Memory B cell (primary cell): Measurements from ENCODE around the gene FBRSL1.

Experiments
- ATAC-seq: fragments of 150-1000 bp; cut with Tn5 transposase; 2 replicates; pipeline ENCODE4 v1.10.0; 2021; ENCODE audit warnings: low read depth, mild to moderate bottlenecking, moderate library complexity
- DNase-seq, 2 donors: peaks; one replicate each; pipeline ENCODE4 v3.0.0; 2022; ENCODE audit warnings: low spot score in 2 of 2
- H3K27ac Mint-ChIP-seq: one replicate; pipeline ENCODE4 v1.8.0; 2022; ENCODE audit warnings: mild to moderate bottlenecking, moderate library complexity, mixed read lengths
- H3K27me3 Mint-ChIP-seq: one replicate; pipeline ENCODE4 v1.8.0; 2022; ENCODE audit warnings: mixed read lengths
- H3K36me3 Mint-ChIP-seq: one replicate; pipeline ENCODE4 v1.8.0; 2022; ENCODE audit warnings: mild to moderate bottlenecking, mixed read lengths
- H3K4me1 Mint-ChIP-seq: one replicate; pipeline ENCODE4 v1.8.0; 2022; ENCODE audit warnings: mixed read lengths
- H3K4me3 Mint-ChIP-seq: one replicate; pipeline ENCODE4 v1.8.0; 2022; ENCODE audit warnings: mild to moderate bottlenecking, moderate library complexity, mixed read lengths
- H3K9me3 Mint-ChIP-seq: one replicate; pipeline ENCODE4 v1.8.0; 2022; ENCODE audit warnings: mixed read lengths

The FBRSL1 gene

GRCh38 chr12:132449565-132450417, 40.2 kb upstream of the FBRSL1 start:
- Mint-ChIP-seq H3K27me3 (no peaks in the 10 kb centered on the region), H3K36me3 (peaks cover under 1% of the 10 kb centered on the region), H3K4me1 (peaks cover 43% of the 10 kb centered on the region), H3K9me3 (no peaks in the 10 kb centered on the region), H3K4me3 (peak overlapping the region; percentile 66), H3K27ac (peak overlapping the region; percentile 90)
- DNase-seq (peak in 1 of 2 donors; percentile 60), ATAC-seq (peak; percentile 61)

- DNase-seq (no peak), ATAC-seq (peak; percentile 1)
- no peaks in the 10 kb centered on the region for H3K27me3 Mint-ChIP-seq
- peaks cover 44% of the 10 kb centered on the region for H3K4me1 Mint-ChIP-seq
- no peaks in the 10 kb centered on the region for H3K9me3 Mint-ChIP-seq
- peak overlapping the region; percentile 8 for H3K4me3 Mint-ChIP-seq
- no peak overlapping the region for H3K27ac Mint-ChIP-seq
- no peaks in the 10 kb centered on the region for H3K36me3 Mint-ChIP-seq
Observed at GRCh38 chr12:132450418-132451171, 39.4 kb upstream of the FBRSL1 start.

DNA sequence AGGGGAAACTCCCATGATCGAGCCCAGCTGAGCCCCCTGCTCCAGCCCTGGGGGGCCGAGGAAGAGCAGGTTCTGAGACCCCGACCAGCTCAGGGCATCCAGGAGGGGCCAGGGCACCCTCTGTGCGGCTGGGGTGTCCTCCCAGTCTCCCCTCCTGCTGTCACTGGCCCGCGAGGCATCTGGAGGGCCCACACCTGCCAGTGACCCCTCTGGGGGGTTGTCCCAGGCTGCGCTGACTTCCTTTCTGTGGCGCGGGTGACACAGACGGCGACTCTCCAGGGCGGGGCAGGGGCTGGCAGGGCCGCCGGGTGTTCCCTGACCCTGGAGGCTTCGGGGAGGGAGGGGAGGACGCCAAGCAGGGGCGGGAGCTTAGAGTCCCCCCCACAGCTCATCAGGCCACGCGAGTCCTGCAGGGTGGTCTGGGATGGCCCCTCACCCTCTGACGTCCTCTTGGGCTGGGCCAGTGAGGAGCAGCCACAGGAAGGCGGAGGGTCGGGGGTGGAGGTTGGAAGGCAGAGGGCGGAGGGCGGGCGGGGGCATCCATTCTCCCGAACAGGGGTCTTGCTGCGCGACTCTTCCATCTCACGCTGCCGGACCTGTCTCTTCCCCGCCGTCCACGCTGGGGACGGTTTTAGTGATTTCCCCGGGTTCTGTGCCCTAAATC, 38.6 kb upstream of the FBRSL1 start:
- ATAC-seq (peak; percentile 70), DNase-seq (no peak)
- Mint-ChIP-seq H3K27ac (no peak overlapping the region), H3K36me3 (no peaks in the 10 kb centered on the region), H3K4me1 (peaks cover 43% of the 10 kb centered on the region), H3K4me3 (peak overlapping the region; percentile 21), H3K27me3 (no peaks in the 10 kb centered on the region), H3K9me3 (no peaks in the 10 kb centered on the region)

DNA sequence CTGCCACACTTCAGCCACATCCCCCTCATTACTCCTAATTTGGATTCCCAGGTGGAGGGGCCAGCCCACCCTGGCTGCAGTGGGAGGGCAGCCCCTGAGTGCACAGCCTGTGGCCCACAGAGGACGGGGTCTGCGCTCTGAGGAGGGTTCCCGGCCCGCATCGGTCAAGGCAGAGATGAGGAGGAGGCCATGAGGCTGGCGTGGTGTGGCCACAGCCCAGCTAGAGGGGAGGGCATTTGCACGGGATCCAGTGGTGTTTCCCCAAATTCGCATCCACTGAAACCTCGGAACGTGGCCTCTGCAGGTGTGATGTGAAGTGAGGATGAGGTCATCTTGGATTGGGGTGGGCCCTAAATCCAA, 38.1 kb upstream of the FBRSL1 start:
- H3K36me3 Mint-ChIP-seq = no peaks in the 10 kb centered on the region
- DNase-seq (no peak), ATAC-seq (no peak)
- no peaks in the 10 kb centered on the region for H3K9me3 Mint-ChIP-seq
- peaks cover 45% of the 10 kb centered on the region for H3K4me1 Mint-ChIP-seq
- H3K4me3 Mint-ChIP-seq = peak overlapping the region; percentile 32
- no peaks in the 10 kb centered on the region for H3K27me3 Mint-ChIP-seq
- no peak overlapping the region for H3K27ac Mint-ChIP-seq

GRCh38 chr12:132452596-132453350, 37.2 kb upstream of the FBRSL1 start:
- H3K36me3 Mint-ChIP-seq = no peaks in the 10 kb centered on the region
- DNase-seq = no peak
- peaks cover 45% of the 10 kb centered on the region for H3K4me1 Mint-ChIP-seq
- peak overlapping the region; percentile 61 for H3K4me3 Mint-ChIP-seq
- H3K27me3 Mint-ChIP-seq = no peaks in the 10 kb centered on the region
- peak overlapping the region; percentile 40 for H3K27ac Mint-ChIP-seq
- ATAC-seq = no peak
- no peaks in the 10 kb centered on the region for H3K9me3 Mint-ChIP-seq

- H3K4me3 Mint-ChIP-seq = peak overlapping the region; percentile 61
- ATAC-seq = no peak
- DNase-seq = no peak
- H3K36me3 Mint-ChIP-seq = no peaks in the 10 kb centered on the region
- H3K9me3 Mint-ChIP-seq = no peaks in the 10 kb centered on the region
- peaks cover 42% of the 10 kb centered on the region for H3K4me1 Mint-ChIP-seq
- H3K27ac Mint-ChIP-seq = no peak overlapping the region
- no peaks in the 10 kb centered on the region for H3K27me3 Mint-ChIP-seq
Observed at GRCh38 chr12:132453361-132454192, 36.4 kb upstream of the FBRSL1 start.

- no peak for DNase-seq
- H3K27me3 Mint-ChIP-seq = no peaks in the 10 kb centered on the region
- no peak overlapping the region for H3K4me3 Mint-ChIP-seq
- no peaks in the 10 kb centered on the region for H3K9me3 Mint-ChIP-seq
- no peak for ATAC-seq
- peaks cover 42% of the 10 kb centered on the region for H3K4me1 Mint-ChIP-seq
- H3K36me3 Mint-ChIP-seq = no peaks in the 10 kb centered on the region
- no peak overlapping the region for H3K27ac Mint-ChIP-seq
Observed at GRCh38 chr12:132454193-132454932, 35.6 kb upstream of the FBRSL1 start.

GRCh38 chr12:132454933-132455418, 35.0 kb upstream of the FBRSL1 start:
- DNase-seq (no peak), ATAC-seq (no peak)
- no peaks in the 10 kb centered on the region for H3K9me3 Mint-ChIP-seq
- no peak overlapping the region for H3K4me3 Mint-ChIP-seq
- H3K36me3 Mint-ChIP-seq = no peaks in the 10 kb centered on the region
- H3K27ac Mint-ChIP-seq = no peak overlapping the region
- H3K4me1 Mint-ChIP-seq = peaks cover 39% of the 10 kb centered on the region
- no peaks in the 10 kb centered on the region for H3K27me3 Mint-ChIP-seq

GRCh38 chr12:132455565-132455964, 34.4 kb upstream of the FBRSL1 start:
- Mint-ChIP-seq H3K27ac (no peak overlapping the region), H3K9me3 (no peaks in the 10 kb centered on the region)

GRCh38 chr12:132456186-132456943, 33.6 kb upstream of the FBRSL1 start:
- DNase-seq (no peak), ATAC-seq (no peak)
- Mint-ChIP-seq H3K27me3 (no peaks in the 10 kb centered on the region), H3K9me3 (no peaks in the 10 kb centered on the region), H3K4me3 (no peak overlapping the region), H3K4me1 (peaks cover 36% of the 10 kb centered on the region), H3K36me3 (no peaks in the 10 kb centered on the region), H3K27ac (no peak overlapping the region)

More at GRCh38 chr12:132455565-132455964, 34.4 kb upstream of the FBRSL1 start:
- no peak for DNase-seq
- ATAC-seq = no peak
- no peaks in the 10 kb centered on the region for H3K27me3 Mint-ChIP-seq
- peaks cover 39% of the 10 kb centered on the region for H3K4me1 Mint-ChIP-seq
- no peaks in the 10 kb centered on the region for H3K36me3 Mint-ChIP-seq
- no peak overlapping the region for H3K4me3 Mint-ChIP-seq

GRCh38 chr12:132456944-132457495, 32.9 kb upstream of the FBRSL1 start:
- ATAC-seq (no peak), DNase-seq (no peak)
- no peak overlapping the region for H3K4me3 Mint-ChIP-seq
- H3K4me1 Mint-ChIP-seq = peaks cover 32% of the 10 kb centered on the region
- H3K27me3 Mint-ChIP-seq = no peaks in the 10 kb centered on the region
- no peaks in the 10 kb centered on the region for H3K36me3 Mint-ChIP-seq
- H3K9me3 Mint-ChIP-seq = no peaks in the 10 kb centered on the region
- H3K27ac Mint-ChIP-seq = no peak overlapping the region

DNA sequence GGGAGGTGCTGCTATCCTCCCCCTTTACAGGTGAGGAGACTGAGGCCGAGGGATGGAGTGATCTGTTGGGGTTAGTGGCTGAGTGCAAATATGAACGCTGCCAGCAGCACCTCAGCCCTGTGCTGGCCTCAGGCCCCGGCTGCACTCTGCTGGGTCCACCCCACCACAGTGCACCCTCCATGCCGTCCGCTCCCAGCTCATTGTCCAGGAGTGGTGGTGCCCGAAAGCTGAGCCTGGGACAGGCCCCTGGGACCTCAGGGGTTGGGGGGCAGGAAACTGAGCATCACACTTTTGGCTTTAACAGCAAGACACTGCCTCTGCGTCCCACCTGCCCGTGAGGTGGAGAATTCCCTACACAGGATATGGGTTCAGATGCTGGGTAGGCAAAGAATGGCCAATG, 31.5 kb upstream of the FBRSL1 start:
- no peak overlapping the region for H3K4me3 Mint-ChIP-seq
- H3K9me3 Mint-ChIP-seq = peaks cover 2% of the 10 kb centered on the region
- H3K27me3 Mint-ChIP-seq = no peaks in the 10 kb centered on the region
- no peak for ATAC-seq
- no peaks in the 10 kb centered on the region for H3K36me3 Mint-ChIP-seq
- no peak overlapping the region for H3K27ac Mint-ChIP-seq
- DNase-seq = no peak
- H3K4me1 Mint-ChIP-seq = peaks cover 28% of the 10 kb centered on the region
